OCI-M2 (cell line): ENCODE measurements around the gene PPP6R3.

Source experiments
- DNase-seq: peaks from one replicate; lab custom pipeline; 2025; ENCODE audit not compliant: unreplicated experiment; lab: John Stamatoyannopoulos, UW

PPP6R3 gene

GRCh38 chr11:68488623-68489022 is 28.1 kb downstream of the PPP6R3 start:
- DNase-seq, result no peak

DNA sequence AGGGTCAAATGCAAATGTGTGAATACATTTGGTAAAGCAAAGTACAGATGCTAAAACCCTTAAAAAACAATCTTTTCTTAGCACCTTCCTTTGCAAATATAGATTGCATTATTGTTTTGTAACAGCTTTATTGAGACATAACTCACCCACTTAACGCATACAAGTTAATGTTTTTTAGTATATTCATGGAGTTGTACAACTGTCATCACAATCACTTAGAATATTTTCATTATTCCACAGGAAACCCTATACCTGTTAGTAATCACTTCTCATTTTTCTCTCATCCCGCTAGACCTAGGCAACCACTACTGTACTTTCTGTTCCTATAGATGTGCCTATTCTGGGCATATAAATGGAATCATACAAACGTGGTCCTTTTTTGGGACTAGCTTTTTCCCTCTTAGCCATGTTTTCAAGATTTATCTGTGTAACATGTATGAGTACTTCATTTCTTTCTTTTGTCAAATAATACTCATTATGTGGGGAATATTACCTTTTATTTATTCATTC is 34.7 kb downstream of the PPP6R3 start:
- DNase-seq, result no peak

- DNase-seq, result no peak
These were observed 35.3 kb downstream of the PPP6R3 start for GRCh38 chr11:68495872-68496271.

DNA sequence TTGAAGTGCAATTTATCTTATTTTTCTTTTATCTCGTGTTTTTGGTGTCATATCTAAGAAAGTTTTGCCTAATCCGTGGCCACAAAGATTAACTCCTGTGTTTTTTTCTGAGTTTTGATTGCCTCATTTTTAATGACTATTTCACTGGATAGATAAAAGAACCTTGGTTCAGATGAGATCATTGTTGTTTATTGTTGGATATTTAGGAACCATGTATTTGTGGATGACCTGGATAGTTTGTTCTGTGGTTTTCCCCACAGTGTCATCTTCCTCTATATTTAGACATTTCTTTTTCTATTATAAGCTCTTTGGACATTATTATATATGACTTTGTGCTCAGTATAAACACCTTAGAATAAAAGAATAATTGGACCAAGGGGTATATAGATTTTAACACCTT is 37.2 kb downstream of the PPP6R3 start:
- no peak for DNase-seq

GRCh38 chr11:68498321-68498720 is 37.8 kb downstream of the PPP6R3 start:
- no peak for DNase-seq

GRCh38 chr11:68498903-68499883 is 38.6 kb downstream of the PPP6R3 start:
- no peak for DNase-seq

- no peak for DNase-seq
These were observed 39.7 kb downstream of the PPP6R3 start for GRCh38 chr11:68500206-68500605.

GRCh38 chr11:68501813-68502212 is 41.3 kb downstream of the PPP6R3 start:
- DNase-seq, result no peak

- DNase-seq, result no peak
These were observed 42.7 kb downstream of the PPP6R3 start for GRCh38 chr11:68503251-68503687.

- no peak for DNase-seq
These were observed 43.2 kb downstream of the PPP6R3 start for GRCh38 chr11:68503792-68504191.

DNA sequence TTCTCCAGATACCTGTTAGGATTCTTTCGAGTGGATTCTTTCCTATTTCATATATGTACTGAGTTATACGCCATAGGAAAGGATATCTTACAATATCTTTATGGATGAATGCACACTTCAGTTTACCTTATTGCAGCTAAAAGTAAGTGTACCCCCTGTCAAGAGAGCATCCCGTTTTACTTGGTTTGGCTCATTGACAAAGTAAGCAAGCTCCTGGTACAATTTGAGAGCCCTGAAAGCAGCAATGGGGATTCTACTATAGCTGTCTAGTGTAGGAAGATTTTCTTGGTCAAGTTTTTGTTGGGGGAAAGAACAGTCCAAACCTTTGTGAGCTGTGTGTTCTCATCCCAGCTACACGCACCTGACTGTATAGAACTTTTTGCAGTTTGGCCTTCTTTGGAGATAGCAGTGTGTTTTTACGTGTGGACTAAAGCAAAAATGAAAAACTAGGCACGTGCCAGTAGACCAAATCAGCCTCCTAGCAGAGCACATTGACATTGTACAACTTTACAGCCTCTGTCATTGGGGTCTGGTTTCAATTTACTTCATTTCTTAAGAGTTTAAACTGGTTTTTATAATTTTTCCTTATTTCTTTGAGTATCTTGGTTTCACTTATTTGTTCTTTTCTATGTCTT is 44.0 kb downstream of the PPP6R3 start:
- DNase-seq, result no peak

DNA sequence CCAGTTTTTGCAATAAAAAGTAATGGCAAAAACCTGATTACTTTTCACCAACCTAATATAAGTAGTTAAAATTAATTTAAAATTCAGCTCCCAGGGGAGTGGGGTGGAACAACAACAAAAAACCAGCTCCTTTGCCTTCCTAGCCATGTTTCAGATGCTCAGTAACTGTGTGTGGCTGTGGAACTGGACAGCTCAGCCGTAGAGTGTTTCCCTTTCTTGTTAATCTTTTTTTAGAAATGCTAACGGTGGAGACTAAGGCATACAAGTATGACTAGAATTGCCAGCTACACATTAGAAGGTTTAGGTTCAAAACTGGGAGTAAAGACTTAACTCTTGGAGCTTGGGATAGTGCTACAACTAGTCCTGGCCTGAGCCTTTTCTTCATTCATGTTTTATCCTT is 45.0 kb downstream of the PPP6R3 start:
- no peak for DNase-seq

DNA sequence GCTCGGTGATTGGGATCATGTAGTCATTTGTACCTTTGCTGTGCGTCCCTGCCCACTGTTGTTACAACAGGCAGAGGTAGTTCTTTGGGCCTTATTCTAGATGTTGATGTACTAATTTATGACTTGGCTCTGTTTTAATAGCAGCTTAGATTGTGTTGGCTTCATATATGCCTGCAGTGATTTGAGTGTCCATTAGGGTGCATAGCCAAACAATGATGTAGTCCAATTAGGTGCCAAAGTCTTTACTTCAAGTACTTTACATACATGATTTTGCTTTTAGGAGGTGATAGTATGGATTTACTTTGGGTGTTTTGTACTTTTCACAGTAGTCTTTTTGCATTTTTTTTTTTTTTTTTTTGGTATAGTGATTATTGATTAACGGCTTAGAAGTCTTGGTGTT is 46.4 kb downstream of the PPP6R3 start:
- no peak for DNase-seq

- DNase-seq, result no peak
These were observed 47.9 kb downstream of the PPP6R3 start for GRCh38 chr11:68508425-68508824.

- DNase-seq, result no peak
These were observed 48.5 kb downstream of the PPP6R3 start for GRCh38 chr11:68509066-68509465.

DNA sequence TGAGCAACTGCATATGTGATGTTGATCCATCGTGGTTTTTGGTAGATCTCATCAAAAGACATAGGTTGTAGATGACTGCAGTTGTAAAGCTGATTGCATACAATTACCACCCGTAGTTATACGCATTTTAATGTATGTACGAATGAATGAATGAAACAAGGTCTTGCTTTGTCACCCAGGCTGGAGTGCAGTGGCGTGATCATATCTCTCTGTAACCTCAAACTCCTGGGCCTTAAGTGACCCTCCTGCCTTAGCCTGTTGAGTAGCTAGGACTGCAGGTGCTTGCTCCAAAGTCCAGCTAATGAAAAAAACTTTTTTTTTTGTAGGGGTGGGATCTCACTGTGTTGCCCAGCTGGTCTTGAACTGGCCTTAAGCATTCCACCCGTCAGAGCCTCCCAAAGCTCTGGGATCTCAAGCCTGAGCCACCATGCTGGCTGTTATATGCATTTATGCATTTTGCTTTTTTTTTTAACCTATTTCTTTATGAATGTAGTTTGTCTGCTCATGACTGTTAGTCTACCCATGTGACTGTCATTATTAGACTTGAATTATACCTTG is 53.5 kb downstream of the PPP6R3 start:
- DNase-seq, result no peak

DNA sequence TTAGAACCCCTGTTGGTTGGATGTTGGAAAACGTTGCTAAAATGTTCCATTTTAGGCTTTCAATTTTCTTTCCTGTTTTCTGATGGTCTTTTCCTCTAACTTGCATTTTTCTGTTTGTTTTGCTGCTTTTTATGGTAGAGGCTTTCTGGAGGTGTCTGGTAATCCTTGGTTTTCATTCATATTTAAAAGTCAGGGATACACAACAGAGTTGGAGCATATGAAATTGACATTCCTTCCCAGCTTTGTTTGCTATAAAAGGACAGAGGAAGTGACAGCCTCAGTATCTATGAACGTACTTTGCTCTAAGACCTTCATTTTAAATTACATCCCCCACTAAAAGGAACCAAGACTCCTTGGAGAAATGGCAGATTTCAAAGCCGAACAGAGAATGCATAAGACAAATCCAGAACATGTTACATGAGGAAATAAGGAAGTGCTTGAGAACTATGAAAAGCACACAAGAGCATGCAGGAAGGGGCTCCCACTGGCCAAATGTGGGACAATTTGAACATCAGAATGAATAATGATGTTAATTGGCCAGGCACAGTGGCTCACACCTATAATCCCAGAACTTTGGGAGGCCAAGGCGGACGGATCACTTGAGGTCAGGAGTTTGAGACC is 56.7 kb downstream of the PPP6R3 start:
- DNase-seq, result no peak

DNA sequence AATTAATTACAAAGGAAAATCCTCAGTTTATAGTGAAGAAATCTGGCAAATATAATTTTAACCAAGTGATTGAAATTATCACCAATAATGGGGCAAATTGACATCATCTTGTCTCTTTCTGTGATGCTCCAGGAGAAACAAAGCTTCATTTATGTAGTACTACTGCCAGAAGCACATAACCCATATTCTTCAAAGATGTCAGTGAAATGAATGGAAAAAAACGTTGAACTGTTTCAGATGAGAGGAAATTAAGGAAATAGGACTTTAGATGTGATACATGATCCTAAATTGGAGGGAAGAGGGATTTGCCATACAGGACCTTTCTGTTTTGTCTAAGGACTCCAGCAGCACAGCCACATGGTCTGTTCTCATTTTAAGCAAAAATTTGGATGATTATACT is 57.6 kb downstream of the PPP6R3 start:
- DNase-seq, result no peak

DNA sequence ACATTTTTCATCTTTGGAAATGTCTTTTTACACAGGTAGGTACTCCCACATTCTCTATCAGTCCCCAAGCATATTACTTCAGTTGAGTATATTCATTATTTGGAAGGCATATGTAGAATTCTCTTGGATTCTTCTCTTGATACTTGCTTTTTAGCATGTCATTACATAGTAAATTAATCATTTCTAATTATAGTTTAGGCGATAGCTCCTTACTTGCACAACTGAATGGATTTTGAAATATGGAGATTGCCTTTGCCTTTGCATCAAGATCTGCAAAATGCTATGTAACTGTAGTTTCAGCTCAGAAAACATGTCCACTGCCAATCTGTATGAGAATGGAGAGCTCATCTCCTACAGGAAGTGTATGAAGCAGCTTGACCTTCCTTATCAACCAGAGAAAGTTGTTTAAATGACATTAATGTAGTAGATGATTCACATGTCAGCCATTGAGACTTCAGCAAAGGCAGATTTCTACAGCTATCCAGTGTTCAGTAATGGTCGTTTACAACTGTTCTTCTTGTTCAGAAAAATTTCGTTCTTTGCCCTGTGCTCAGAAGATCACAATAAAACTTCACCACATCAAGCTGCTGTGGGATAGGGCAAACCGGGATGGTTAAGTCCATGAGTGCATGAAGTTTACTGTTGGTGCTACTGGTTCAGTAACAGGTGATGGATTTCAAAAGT is 61.6 kb downstream of the PPP6R3 start:
- no peak for DNase-seq

- DNase-seq, result no peak
These were observed 62.5 kb downstream of the PPP6R3 start for GRCh38 chr11:68523033-68523432.

DNA sequence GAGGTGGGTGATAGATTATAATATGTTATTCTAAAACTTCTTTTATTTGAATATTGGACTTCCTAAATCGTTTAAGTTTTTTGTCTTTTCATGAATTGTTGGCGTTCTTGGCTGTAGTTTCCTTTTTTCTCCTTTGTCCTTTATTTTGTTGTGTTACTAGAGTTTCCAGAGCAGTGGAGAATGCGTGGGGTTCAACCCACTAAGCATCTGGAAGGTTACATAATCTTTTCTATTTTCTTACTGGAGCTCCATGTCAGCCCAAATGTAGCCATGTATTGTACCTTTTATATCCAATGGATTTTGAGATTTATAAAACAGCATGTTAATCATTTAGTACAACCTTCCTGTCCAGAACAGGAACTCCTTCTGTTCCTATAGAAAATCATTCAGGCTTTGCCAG is 63.2 kb downstream of the PPP6R3 start:
- DNase-seq, result no peak
